DMS153 (cell line): ENCODE results near the gene DEFB131A.
"Not testable (repeated sequence)": the region's sequence is repeated elsewhere in the genome, so short reads cannot be mapped to it uniquely, and the experiment has no call there.

Experiments
- DNase-seq: peaks from one replicate; lab custom pipeline; 2025; lab: John Stamatoyannopoulos, UW

Gene DEFB131A

DNA sequence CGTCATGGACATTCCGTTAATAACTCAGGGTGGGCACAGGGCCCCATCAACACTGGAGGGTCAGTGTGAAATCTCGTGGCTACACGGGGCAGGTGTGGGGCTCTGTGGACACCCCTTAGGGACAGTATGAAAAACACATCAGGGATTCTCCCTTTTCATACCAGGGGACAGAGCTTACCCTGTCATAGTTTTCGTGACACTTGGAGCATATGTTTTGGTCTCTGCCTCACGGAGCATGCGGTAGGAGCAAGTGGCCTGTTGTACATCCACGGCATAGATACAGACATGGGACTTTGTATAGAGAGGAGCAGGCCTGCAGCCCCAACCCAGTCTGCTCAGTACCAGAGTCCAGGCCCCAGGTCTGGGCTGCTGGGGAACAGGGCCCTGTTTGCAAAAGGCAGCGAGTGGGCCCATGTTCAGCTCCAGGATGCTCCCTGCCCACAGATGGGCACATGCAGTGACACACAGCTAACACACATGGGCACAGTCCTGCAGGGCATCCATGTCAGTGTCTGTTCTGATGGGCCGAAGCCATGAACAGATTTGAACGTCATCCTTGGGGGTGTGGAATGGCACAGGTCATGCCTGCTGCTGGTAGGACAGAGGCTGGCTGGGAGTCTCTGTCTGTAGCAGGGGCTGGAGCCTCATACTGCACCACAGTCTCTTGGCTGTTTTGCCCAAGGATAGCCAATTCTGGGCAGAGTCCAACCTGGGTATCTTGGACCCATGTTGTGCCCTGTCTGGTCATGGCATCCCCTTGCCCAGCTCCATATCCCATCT lies 50.2 kb downstream of the DEFB131A start:
- not testable (repeated sequence) for DNase-seq

DNA sequence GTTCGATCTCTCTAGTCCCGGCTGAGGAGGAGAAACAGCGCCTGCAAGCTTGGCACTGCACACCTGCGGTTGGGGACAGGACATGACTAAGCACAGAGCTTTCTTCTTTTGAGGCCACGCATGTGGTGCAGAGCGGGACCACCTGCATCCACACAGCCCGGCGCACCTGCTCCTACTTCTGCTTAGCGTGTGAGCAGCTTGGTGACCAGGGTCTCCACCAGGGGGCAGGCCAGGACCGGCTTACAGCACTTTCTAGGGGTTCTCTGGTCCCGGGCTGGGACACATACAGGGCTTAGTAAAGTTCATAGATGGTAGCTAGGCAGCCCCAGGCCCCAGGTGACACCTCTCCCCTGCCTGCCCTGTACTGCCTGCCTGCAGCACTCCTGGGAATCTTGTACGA lies 51.2 kb downstream of the DEFB131A start:
- DNase-seq: not testable (repeated sequence)

DNA sequence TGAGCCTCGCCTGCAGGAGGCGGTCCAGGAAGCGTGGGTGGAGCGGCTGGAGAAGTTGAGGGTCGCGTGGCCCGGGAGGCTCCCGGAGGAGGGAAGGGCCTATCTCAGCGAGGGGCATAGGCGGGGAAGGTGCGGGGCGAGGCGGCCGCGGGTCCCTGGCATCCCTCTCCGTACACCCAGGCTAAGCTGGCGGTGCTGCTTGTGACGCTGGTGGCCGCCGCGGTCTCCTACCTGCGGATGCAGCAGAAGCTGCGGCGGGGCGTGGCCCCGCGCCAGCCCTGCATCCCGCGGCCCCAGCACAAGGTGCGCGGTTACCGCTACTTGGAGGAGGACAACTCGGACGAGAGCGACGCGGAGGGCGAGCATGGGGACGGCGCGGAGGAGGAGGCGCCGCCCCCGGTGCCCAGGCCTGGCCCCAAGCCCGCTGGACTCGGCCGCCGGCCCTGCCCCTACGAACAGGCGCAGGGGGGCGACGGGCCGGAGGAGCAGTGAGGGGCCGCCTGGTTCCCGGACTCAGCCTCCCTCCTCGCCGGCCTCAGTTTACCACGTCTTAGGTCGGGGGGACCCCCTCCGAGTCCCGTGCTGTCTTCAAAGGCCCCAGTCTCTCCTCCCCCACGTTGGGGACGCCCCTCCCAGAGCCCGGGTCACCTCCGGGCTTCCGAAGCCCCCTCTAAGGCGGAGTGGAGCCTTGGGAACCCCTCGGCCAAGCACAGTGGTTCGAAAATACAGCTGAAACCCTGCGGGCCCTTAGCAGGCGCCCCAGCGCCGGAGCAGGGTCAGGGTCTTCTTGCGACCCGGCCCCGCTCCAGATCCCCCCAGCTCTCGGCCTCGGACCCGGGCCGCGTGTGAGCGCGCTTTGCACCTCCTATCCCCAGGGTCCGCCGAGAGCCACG lies 53.6 kb downstream of the DEFB131A start:
- not testable (repeated sequence) for DNase-seq

DNA sequence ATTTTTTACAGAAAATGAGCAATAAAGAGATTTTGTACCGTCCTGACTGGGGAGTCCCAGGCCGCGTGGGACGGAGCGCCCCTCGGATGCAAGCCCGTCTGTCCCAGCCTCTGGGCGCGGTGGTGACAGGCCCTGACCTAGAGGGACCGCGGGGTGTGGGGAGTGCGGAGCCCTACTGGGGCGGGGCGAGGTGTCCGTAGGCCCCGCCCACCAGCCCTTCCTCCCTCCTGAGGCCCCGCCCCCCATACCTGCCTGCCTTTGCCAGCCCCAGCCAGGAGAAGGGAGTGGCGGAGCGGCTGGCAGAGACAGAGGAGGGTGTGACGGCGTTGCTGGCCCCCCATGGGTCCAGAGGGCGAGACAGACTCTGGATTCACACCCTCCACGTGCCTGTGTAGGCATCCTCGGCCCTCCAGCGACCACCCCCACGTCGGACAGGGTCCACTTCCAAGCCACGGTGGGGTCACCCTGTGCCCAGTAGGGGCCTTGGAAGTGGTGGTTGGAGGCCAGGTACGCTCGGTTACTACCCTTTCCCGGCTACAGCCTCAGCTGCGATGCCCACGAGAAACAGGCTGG lies 54.3 kb downstream of the DEFB131A start:
- not testable (repeated sequence) for DNase-seq

DNA sequence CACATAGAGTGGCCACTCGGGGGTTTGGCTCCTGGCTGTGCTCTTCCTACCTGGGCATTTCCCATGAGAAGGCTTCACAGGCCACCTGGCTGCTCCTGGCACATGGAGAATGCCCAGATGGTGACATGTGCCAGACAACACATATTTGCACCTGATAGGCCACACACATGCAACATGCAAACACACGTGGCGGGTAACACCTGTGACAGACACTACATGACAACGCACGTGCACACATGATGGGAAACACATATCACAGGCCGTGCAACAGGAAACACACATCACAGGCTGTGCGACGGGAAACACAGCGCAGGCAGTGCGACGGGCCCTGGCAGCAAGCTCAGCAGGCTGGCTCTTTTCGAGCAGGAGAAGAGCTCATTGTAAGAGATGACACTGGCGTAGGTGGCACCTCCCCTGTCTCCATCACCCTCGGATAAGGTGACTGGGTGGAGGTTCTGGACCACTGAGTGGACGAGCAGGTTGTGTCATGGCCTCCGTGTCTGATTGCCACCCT lies 55.8 kb downstream of the DEFB131A start:
- not testable (repeated sequence) for DNase-seq
